Spinal cord (tissue), 10 donors: ENCODE data around the gene CRYBB3. TPM values are rescaled to one million over a fixed set of nuclear protein-coding genes. Genes with fewer than 3 reads are reported as not detected.
"Not testable (repeated sequence)": the region's sequence is repeated elsewhere in the genome, so short reads cannot be mapped to it uniquely, and the experiment has no call there.

Source experiments
- DNase-seq, 6 donors: peaks; one replicate each; pipeline versions ENCODE4 v3.0.0 to v3.0.0-alpha.2; 2013 to 2015; ENCODE audit warnings: low spot score in 6 of 6, low read depth in 4 of 6
- H3K27ac ChIP-seq: one replicate; pipeline ENCODE4 v1.5.1; 2013; ENCODE audit warnings: low read depth, low read length, control low read depth
- H3K27me3 ChIP-seq: one replicate; pipeline ENCODE4 v1.6.1; 2013; ENCODE audit warnings: low read length; ENCODE audit not compliant: control insufficient read depth, insufficient read depth
- H3K36me3 ChIP-seq: one replicate; pipeline ENCODE4 v1.6.1; 2013; ENCODE audit warnings: low read length; ENCODE audit not compliant: control insufficient read depth, insufficient read depth
- H3K4me1 ChIP-seq: one replicate; pipeline ENCODE4 v1.6.1; 2013; ENCODE audit warnings: low read length; ENCODE audit not compliant: control insufficient read depth, insufficient read depth
- H3K4me3 ChIP-seq: one replicate; pipeline ENCODE4 v1.5.1; 2013; ENCODE audit warnings: low read depth, low read length, control low read depth
- H3K9me3 ChIP-seq: one replicate; pipeline ENCODE4 v1.6.1; 2013; ENCODE audit warnings: low read length; ENCODE audit not compliant: control insufficient read depth, insufficient read depth
- WGBS: methylation state at CpG from one replicate; pipeline ENCODE4 v1.1.5; 2013; ENCODE audit warnings: missing lambda C conversion rate; ENCODE audit not compliant: insufficient coverage; 5-methylcytosine and 5-hydroxymethylcytosine counted together
- polyA plus RNA-seq, 2 donors: library from polyadenylated mRNA; unstranded; fragments of 120-200 nt; gene quantifications; one replicate each; pipeline ENCODE4 v1.2.1, GENCODE V29; 2013; ENCODE audit not compliant: insufficient read length in 2 of 2
- total RNA-seq, 2 donors: library from RNA; depleted of rRNA in 1 of 2; stranded (reverse); fragments of 120-200 nt in 1 of 2; fragments of >200 nt in 1 of 2; gene quantifications; one replicate each; pipeline versions ENCODE4 v1.2.3 to v1.2.4, GENCODE V29; 2013 to 2014
- donor health status: healthy.

The CRYBB3 gene
- total and polyA plus RNA-seq, 4 donors = 0.28 to 1.6 (median 0.60) TPM; not detected in 1

- H3K4me1 ChIP-seq = peaks cover 4% of the 10 kb centered on the region
- H3K27me3 ChIP-seq = no peaks in the 10 kb centered on the region
- no peak for DNase-seq
- peaks cover 10% of the 10 kb centered on the region for H3K36me3 ChIP-seq
- H3K4me3 ChIP-seq = no peak overlapping the region
- H3K27ac ChIP-seq = no peak overlapping the region
- H3K9me3 ChIP-seq = no peaks in the 10 kb centered on the region
- WGBS = 80% methylated on average over 1 of the region's 4 CpGs
These were observed 3.4 kb downstream of the CRYBB3 start for GRCh38 chr22:25203082-25203481.

DNA sequence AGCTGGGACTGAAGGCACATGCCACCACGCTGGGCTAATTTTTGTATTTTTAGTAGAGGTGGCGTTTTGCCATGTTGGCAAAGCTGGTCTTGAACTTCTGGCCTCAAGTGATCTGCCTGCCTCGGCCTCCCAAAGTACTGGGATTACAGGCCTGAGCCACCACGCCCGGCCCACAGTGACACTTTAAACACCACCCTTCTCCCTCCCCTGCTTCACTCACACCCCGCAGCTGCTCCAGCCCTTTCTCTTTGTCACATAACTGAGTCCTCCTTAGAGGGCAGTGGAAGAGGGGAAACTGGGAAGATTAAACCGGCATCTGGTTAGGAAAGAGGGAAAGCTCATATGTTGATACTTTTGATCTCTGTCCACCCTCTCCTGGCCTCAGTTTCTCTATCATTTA, 4.9 kb downstream of the CRYBB3 start:
- not testable (repeated sequence) for H3K4me1 ChIP-seq, H3K4me3 ChIP-seq, H3K9me3 ChIP-seq, H3K27me3 ChIP-seq, DNase-seq, H3K27ac ChIP-seq, H3K36me3 ChIP-seq
- 81% methylated on average over 4 of the region's 7 CpGs for WGBS

- peaks cover 3% of the 10 kb centered on the region for H3K36me3 ChIP-seq
- no peaks in the 10 kb centered on the region for H3K27me3 ChIP-seq
- no peak overlapping the region for H3K4me3 ChIP-seq
- no peak for DNase-seq
- WGBS = no CpG with 5 or more reads among the region's 1 CpG
- no peak overlapping the region for H3K27ac ChIP-seq
- H3K4me1 ChIP-seq = peaks cover 4% of the 10 kb centered on the region
- H3K9me3 ChIP-seq = no peaks in the 10 kb centered on the region
These were observed 6.2 kb downstream of the CRYBB3 start for GRCh38 chr22:25205847-25206246.

DNA sequence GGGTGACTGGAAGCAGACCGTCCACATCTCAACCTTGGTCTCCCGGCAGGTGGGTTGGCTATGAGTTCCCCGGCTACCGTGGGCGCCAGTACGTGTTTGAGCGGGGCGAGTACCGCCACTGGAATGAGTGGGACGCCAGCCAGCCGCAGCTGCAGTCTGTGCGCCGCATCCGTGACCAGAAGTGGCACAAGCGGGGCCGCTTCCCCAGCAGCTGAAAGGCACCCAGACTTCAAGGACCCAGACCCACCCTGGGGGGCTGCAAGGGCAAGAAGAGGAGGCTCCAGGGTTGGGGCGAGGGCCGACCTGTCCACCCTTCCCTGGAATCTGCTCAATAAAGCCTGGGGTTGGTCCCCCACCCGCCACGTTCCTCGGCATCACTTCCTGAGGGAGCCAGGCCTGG, 7.3 kb downstream of the CRYBB3 start:
- Histone ChIP-seq H3K4me3 (no peak overlapping the region), H3K36me3 (no peaks in the 10 kb centered on the region), H3K27ac (no peak overlapping the region), H3K4me1 (peaks cover 4% of the 10 kb centered on the region), H3K9me3 (no peaks in the 10 kb centered on the region), H3K27me3 (no peaks in the 10 kb centered on the region)
- 92% methylated on average over 20 of the region's 21 CpGs for WGBS
- DNase-seq = no peak

- no peak for DNase-seq
- Histone ChIP-seq H3K27me3 (no peaks in the 10 kb centered on the region), H3K27ac (no peak overlapping the region), H3K36me3 (no peaks in the 10 kb centered on the region), H3K4me3 (no peak overlapping the region), H3K4me1 (no peaks in the 10 kb centered on the region), H3K9me3 (no peaks in the 10 kb centered on the region)
- 88% methylated on average over 1 of the region's 2 CpGs for WGBS
These were observed 8.0 kb downstream of the CRYBB3 start for GRCh38 chr22:25207553-25208157.

DNA sequence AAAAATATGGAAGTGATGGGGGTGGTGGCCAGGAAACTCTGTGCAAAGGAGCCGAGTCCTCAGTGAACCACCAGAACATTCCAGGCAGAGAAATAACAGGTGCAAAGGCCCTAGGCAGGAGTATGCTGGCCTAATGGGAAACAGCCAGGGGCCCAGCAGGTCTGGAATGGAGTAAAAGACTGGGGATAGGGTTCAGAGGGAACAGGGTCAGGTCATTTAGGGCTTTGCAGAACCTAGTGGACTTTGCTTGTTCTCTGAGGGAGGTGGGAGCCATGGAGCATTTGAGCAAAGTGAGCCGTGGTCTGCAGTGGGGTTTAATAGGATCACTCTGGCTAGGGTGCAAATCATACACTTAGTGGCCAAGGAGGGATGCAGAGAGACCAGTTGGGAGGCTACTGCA, 8.7 kb downstream of the CRYBB3 start:
- Histone ChIP-seq H3K4me1 (no peaks in the 10 kb centered on the region), H3K27ac (no peak overlapping the region), H3K9me3 (no peaks in the 10 kb centered on the region), H3K36me3 (no peaks in the 10 kb centered on the region), H3K4me3 (no peak overlapping the region), H3K27me3 (no peaks in the 10 kb centered on the region)
- no peak for DNase-seq
- 88% methylated on average over 1 of the region's 2 CpGs for WGBS

GRCh38 chr22:25208743-25209505, 9.3 kb downstream of the CRYBB3 start:
- no peaks in the 10 kb centered on the region for H3K36me3 ChIP-seq
- DNase-seq = no peak
- 88% methylated on average over 9 of the region's 17 CpGs for WGBS

GRCh38 chr22:25210793-25211192, 11.1 kb downstream of the CRYBB3 start:
- no peaks in the 10 kb centered on the region for H3K4me1 ChIP-seq
- no peaks in the 10 kb centered on the region for H3K27me3 ChIP-seq
- WGBS = 88% methylated on average over 3 of the region's 3 CpGs
- no peaks in the 10 kb centered on the region for H3K9me3 ChIP-seq
- no peaks in the 10 kb centered on the region for H3K36me3 ChIP-seq
- no peak overlapping the region for H3K4me3 ChIP-seq
- no peak overlapping the region for H3K27ac ChIP-seq
- no peak for DNase-seq

More at GRCh38 chr22:25208743-25209505, 9.3 kb downstream of the CRYBB3 start:
- Histone ChIP-seq H3K27ac (no peak overlapping the region), H3K9me3 (no peaks in the 10 kb centered on the region), H3K27me3 (no peaks in the 10 kb centered on the region), H3K4me1 (no peaks in the 10 kb centered on the region), H3K4me3 (no peak overlapping the region)

DNA sequence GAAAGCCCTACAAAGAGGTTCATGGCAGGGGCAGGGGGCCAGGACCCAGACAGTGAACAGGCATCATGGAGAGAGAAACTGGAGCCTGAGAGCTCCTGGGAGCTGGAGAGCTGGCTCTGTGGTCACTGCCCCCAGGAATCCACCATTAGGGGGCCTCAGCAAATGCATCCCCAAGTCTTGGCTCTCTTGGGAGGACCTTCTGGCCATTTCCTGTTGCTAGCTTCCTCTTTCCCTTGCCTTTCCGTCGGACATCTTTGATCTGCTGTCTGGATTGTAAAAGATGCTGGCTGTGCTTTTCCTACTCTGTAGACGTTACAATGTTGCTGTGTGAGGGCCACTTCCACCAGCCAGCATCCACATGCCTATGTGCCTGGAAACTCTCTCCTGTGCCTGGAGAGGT, 12.7 kb downstream of the CRYBB3 start:
- Histone ChIP-seq H3K27ac (no peak overlapping the region), H3K4me1 (no peaks in the 10 kb centered on the region), H3K9me3 (no peaks in the 10 kb centered on the region), H3K36me3 (no peaks in the 10 kb centered on the region), H3K4me3 (no peak overlapping the region), H3K27me3 (no peaks in the 10 kb centered on the region)
- no CpG with 5 or more reads among the region's 3 CpGs for whole genome bisulfite sequencing
- DNase-seq = no peak

DNA sequence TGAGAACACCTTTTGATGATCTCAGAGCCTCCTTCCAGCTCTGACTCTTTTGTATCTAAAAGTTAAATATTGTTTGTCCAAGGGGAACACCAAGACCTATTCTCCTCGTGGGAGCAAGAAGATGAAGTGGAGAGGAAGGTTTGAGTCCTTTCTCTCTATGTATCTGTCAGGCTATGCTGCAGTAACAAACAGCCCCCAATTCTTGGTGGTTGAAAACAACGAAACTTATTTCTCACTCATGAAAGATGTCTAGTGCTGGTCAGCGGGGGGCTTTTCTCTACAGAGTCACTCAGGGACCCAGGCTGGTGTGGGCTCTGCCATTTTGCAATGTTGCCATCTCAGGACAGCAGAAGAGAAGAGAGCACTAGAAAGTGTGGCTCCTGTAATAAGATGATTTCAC, 13.6 kb downstream of the CRYBB3 start:
- no peaks in the 10 kb centered on the region for H3K36me3 ChIP-seq
- no peaks in the 10 kb centered on the region for H3K9me3 ChIP-seq
- H3K27ac ChIP-seq = no peak overlapping the region
- no peaks in the 10 kb centered on the region for H3K27me3 ChIP-seq
- H3K4me3 ChIP-seq = no peak overlapping the region
- WGBS = 90% methylated on average over 2 of the region's 3 CpGs
- H3K4me1 ChIP-seq = no peaks in the 10 kb centered on the region
- no peak for DNase-seq
